Mesenchymal stem cell (in vitro differentiated cells and primary cell): ENCODE results near the gene SSH2.
"Not testable (repeated sequence)": the region's sequence is repeated elsewhere in the genome, so short reads cannot be mapped to it uniquely, and the experiment has no call there.

ENCODE experiments used
- DNase-seq: peaks from one replicate; pipeline ENCODE4 v3.0.0-alpha.2; 2013
- H2AFZ ChIP-seq: one replicate; pipeline ENCODE4 v1.6.1; 2013; ENCODE audit warnings: low read depth, mild to moderate bottlenecking, control low read depth, inconsistent platforms, low read length, moderate library complexity
- H2AK5ac ChIP-seq: 2 replicates; pipeline ENCODE4 v1.6.1; 2013; ENCODE audit warnings: low read length, moderate library complexity, mild to moderate bottlenecking, inconsistent platforms; ENCODE audit not compliant: severe bottlenecking
- H2BK120ac ChIP-seq: one replicate; pipeline ENCODE4 v1.6.1; 2013; ENCODE audit warnings: low read depth, mild to moderate bottlenecking, inconsistent platforms, low read length, moderate library complexity
- H2BK12ac ChIP-seq, 2 experiments: one replicate each; pipeline ENCODE4 v1.6.1; 2013; ENCODE audit warnings: inconsistent platforms in 2 of 2, low read length in 2 of 2, mild to moderate bottlenecking in 2 of 2, moderate library complexity in 2 of 2, control low read depth in 1 of 2
- H2BK15ac ChIP-seq: one replicate; pipeline ENCODE4 v1.6.1; 2013; ENCODE audit warnings: mild to moderate bottlenecking, low read depth, inconsistent platforms; ENCODE audit not compliant: poor library complexity, severe bottlenecking
- H2BK5ac ChIP-seq: 2 replicates; pipeline ENCODE4 v1.6.1; 2013; ENCODE audit warnings: low read depth, mild to moderate bottlenecking, low read length, control low read depth, inconsistent platforms; ENCODE audit not compliant: poor library complexity, severe bottlenecking
- H3K14ac ChIP-seq, 2 experiments: one replicate each; pipeline ENCODE4 v1.6.1; 2013; ENCODE audit warnings: inconsistent platforms in 2 of 2, low read length in 2 of 2, control low read depth in 1 of 2, mild to moderate bottlenecking in 1 of 2, moderate library complexity in 1 of 2
- H3K18ac ChIP-seq, 2 experiments: one replicate each; pipeline ENCODE4 v1.6.1; 2013; ENCODE audit warnings: inconsistent platforms in 2 of 2, low read length in 2 of 2, control low read depth in 1 of 2, low read depth in 1 of 2, mild to moderate bottlenecking in 1 of 2
- H3K23ac ChIP-seq, 2 experiments: one replicate each; pipeline ENCODE4 v1.6.1; 2013; ENCODE audit warnings: inconsistent platforms in 2 of 2, low read length in 2 of 2, mild to moderate bottlenecking in 2 of 2, moderate library complexity in 2 of 2, control low read depth in 1 of 2
- H3K27ac ChIP-seq: 2 replicates; pipeline ENCODE4 v1.5.1; 2013; ENCODE audit warnings: mild to moderate bottlenecking, moderate library complexity, low read length, control low read depth, inconsistent platforms; ENCODE audit not compliant: poor library complexity, severe bottlenecking
- H3K27me3 ChIP-seq, 2 experiments: 2 replicates each; pipeline versions ENCODE4 v1.6.1 to v1.7.0; 2013; ENCODE audit warnings: low read length in 2 of 2, mild to moderate bottlenecking in 2 of 2, moderate library complexity in 2 of 2, control low read depth in 1 of 2, inconsistent platforms in 1 of 2; ENCODE audit not compliant: control insufficient read depth in 1 of 2, insufficient read depth in 1 of 2
- H3K36me3 ChIP-seq, 2 experiments: 2 replicates each; pipeline versions ENCODE4 v1.6.1 to v1.7.0; 2013; ENCODE audit warnings: low read length in 2 of 2, control low read depth in 1 of 2, inconsistent platforms in 1 of 2, low read depth in 1 of 2, mild to moderate bottlenecking in 1 of 2; ENCODE audit not compliant: insufficient read depth in 2 of 2, control insufficient read depth in 1 of 2
- H3K4ac ChIP-seq, 2 experiments: one replicate each; pipeline ENCODE4 v1.6.1; 2013; ENCODE audit warnings: inconsistent platforms in 2 of 2, low read length in 2 of 2, mild to moderate bottlenecking in 2 of 2, moderate library complexity in 2 of 2, control low read depth in 1 of 2, low read depth in 1 of 2
- H3K4me1 ChIP-seq: 2 replicates; pipeline ENCODE4 v1.6.1; 2013; ENCODE audit warnings: low read depth, low read length, control low read depth; ENCODE audit not compliant: control insufficient read depth, insufficient read depth
- H3K4me2 ChIP-seq: 2 replicates; pipeline ENCODE4 v1.6.1; 2013; ENCODE audit warnings: low read length, mild to moderate bottlenecking, inconsistent platforms; ENCODE audit not compliant: poor library complexity, severe bottlenecking
- H3K4me3 ChIP-seq, 2 experiments: 2 replicates each; pipeline versions ENCODE4 v1.5.1 to v1.7.0; 2013; ENCODE audit warnings: low read length in 2 of 2, mild to moderate bottlenecking in 2 of 2, control low read depth in 1 of 2, low read depth in 1 of 2; ENCODE audit not compliant: insufficient read depth in 1 of 2
- H3K79me1 ChIP-seq: replicated peaks from 2 replicates; pipeline ENCODE4 v1.6.1; 2013; ENCODE audit warnings: mild to moderate bottlenecking, control low read depth, low read length, inconsistent platforms; ENCODE audit not compliant: poor library complexity, severe bottlenecking
- H3K9ac ChIP-seq: 2 replicates; pipeline ENCODE4 v1.7.0; 2013; ENCODE audit warnings: mild to moderate bottlenecking, low read length, moderate library complexity
- H3K9me3 ChIP-seq: 2 replicates; pipeline ENCODE4 v1.7.0; 2013; ENCODE audit warnings: mild to moderate bottlenecking, low read length; ENCODE audit not compliant: control insufficient read depth
- H4K8ac ChIP-seq: one replicate; pipeline ENCODE4 v1.6.1; 2013; ENCODE audit warnings: inconsistent platforms, mild to moderate bottlenecking, low read length, moderate library complexity
- H4K91ac ChIP-seq: one replicate; pipeline ENCODE4 v1.6.1; 2013; ENCODE audit warnings: mild to moderate bottlenecking, low read length, inconsistent platforms
- WGBS: methylation state at CpG from one replicate; pipeline ENCODE4 v1.1.7; 2013; ENCODE audit warnings: mixed read lengths; 5-methylcytosine and 5-hydroxymethylcytosine counted together

SSH2 gene

GRCh38 chr17:29874931-29875596 lies 55.0 kb downstream of the SSH2 start:
- Histone ChIP-seq H2AK5ac (no peak overlapping the region), H3K18ac (no peak overlapping the region), H4K91ac (no peak overlapping the region), H2BK15ac (no peak overlapping the region), H2AFZ (no peak overlapping the region), H3K27me3 (no peaks in the 10 kb centered on the region), H4K8ac (no peak overlapping the region), H3K23ac (no peak overlapping the region), H3K4me2 (no peak overlapping the region), H3K79me1 (peaks cover 24% of the 10 kb centered on the region), H3K36me3 (no peaks in the 10 kb centered on the region), H3K4ac (no peak overlapping the region), H2BK12ac (no peak overlapping the region), H3K9me3 (no peaks in the 10 kb centered on the region), H3K27ac (no peak overlapping the region), H2BK120ac (no peak overlapping the region), H3K9ac (no peak overlapping the region), H3K4me1 (no peaks in the 10 kb centered on the region), H3K14ac (no peak overlapping the region), H3K4me3 (no peak overlapping the region), H2BK5ac (no peak overlapping the region)
- 100% methylated on average over 1 of the region's 1 CpG for WGBS
- no peak for DNase-seq

- not testable (repeated sequence) for H2AFZ ChIP-seq, H3K27me3 ChIP-seq, H4K8ac ChIP-seq, H3K14ac ChIP-seq, H4K91ac ChIP-seq, H2BK12ac ChIP-seq, H3K18ac ChIP-seq, H3K23ac ChIP-seq, H3K4ac ChIP-seq, H2BK120ac ChIP-seq, H3K9me3 ChIP-seq, H2BK5ac ChIP-seq, H3K36me3 ChIP-seq, H2BK15ac ChIP-seq, H3K4me2 ChIP-seq, H3K9ac ChIP-seq, H3K4me3 ChIP-seq, H3K4me1 ChIP-seq, DNase-seq, H2AK5ac ChIP-seq, H3K27ac ChIP-seq
- peaks cover 26% of the 10 kb centered on the region for H3K79me1 ChIP-seq
- WGBS: 89% methylated on average over 1 of the region's 1 CpG
Observed at GRCh38 chr17:29874358-29874757, 55.7 kb downstream of the SSH2 start.

- Histone ChIP-seq H3K36me3 (no peaks in the 10 kb centered on the region), H3K9me3 (no peaks in the 10 kb centered on the region), H3K79me1 (peaks cover 31% of the 10 kb centered on the region), H3K14ac (no peak overlapping the region), H3K18ac (no peak overlapping the region), H2BK5ac (no peak overlapping the region), H3K4me1 (no peaks in the 10 kb centered on the region), H2BK120ac (no peak overlapping the region), H3K27me3 (no peaks in the 10 kb centered on the region), H3K9ac (no peak overlapping the region), H3K23ac (no peak overlapping the region), H2BK12ac (no peak overlapping the region), H4K8ac (no peak overlapping the region), H2BK15ac (no peak overlapping the region), H4K91ac (no peak overlapping the region), H3K4ac (no peak overlapping the region), H3K4me2 (no peak overlapping the region), H2AFZ (no peak overlapping the region), H2AK5ac (no peak overlapping the region), H3K4me3 (no peak overlapping the region), H3K27ac (no peak overlapping the region)
- 100% methylated on average over 2 of the region's 2 CpGs for WGBS
- no peak for DNase-seq
Observed at GRCh38 chr17:29873476-29873875, 56.6 kb downstream of the SSH2 start.

DNA sequence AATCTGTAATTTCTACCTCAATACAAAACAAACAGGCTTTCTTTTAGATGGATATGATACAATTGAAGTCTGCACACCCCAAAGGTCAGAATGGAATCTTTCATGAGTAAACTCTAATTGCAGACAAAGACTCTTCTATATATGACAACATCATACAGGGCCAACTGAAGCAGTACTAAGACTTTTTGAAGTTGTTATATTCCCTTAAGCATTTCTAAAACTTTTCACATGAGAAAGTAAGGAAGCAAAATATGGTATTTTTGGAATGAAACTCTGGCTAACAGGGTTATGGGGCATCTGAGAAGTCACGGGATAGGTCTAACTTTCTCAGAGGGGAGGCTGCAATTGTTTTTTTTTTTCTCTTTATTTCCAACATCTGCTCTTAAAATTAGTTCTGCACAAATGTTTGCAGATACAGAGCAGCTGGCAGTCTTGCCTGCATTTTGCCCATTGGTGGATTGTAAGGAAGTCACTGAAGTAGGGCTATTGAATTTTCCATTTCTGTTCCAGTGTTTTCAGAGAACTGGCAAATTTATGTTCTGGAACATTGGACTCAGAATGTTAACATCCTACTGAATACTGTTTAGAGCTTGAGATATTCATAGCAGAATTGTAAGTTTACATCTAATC lies 59.1 kb downstream of the SSH2 start:
- DNase-seq: no peak
- Histone ChIP-seq H3K9ac (no peak overlapping the region), H3K27ac (no peak overlapping the region), H2AK5ac (no peak overlapping the region), H3K36me3 (no peaks in the 10 kb centered on the region), H2BK120ac (no peak overlapping the region), H3K4me1 (no peaks in the 10 kb centered on the region), H3K4ac (no peak overlapping the region), H3K14ac (no peak overlapping the region), H4K91ac (no peak overlapping the region), H4K8ac (no peak overlapping the region), H2BK5ac (no peak overlapping the region), H3K18ac (no peak overlapping the region), H3K9me3 (no peaks in the 10 kb centered on the region), H2BK12ac (no peak overlapping the region), H3K4me2 (no peak overlapping the region), H2AFZ (no peak overlapping the region), H3K79me1 (peaks cover 35% of the 10 kb centered on the region), H2BK15ac (no peak overlapping the region), H3K4me3 (no peak overlapping the region), H3K27me3 (no peaks in the 10 kb centered on the region), H3K23ac (no peak overlapping the region)
- no CpG with 5 or more reads among the region's 1 CpG for WGBS
